ENCODE results near the gene MPST. TPM values are rescaled to one million over a fixed set of nuclear protein-coding genes. Genes with fewer than 3 reads are reported as not detected.
A peak's percentile ranks its signal among the peaks of the same experiment; 100 is the strongest.

MPST gene
- total and polyA plus RNA-seq, 3 donors from 2014 or later = 64.1 to 114 (median 99.6) TPM

- intact Hi-C loops (cut with DNase I; ENCODE audit: low total_unique reads) = no loop called here
- Histone ChIP-seq H3K9me3 (no peaks in the 10 kb centered on the region), H3K27ac (no peak overlapping the region), H3K4me3 (no peak overlapping the region), H3K27me3 (no peaks in the 10 kb centered on the region), H3K4me1 (peaks cover 18% of the 10 kb centered on the region), H3K36me3 (ENCODE audit: low read depth, missing control alignments) (no peaks in the 10 kb centered on the region)
- 85 to 88% methylated on average over 14 of the region's 14 CpGs for WGBS, 2 donors
- DNase-seq = peak; percentile 30
- TF ChIP-seq CTCF (IDR thresholded peaks at IDR 0.05) (no peak), POLR2A (IDR thresholded peaks at IDR 0.05) (no peak)
Observed at GRCh38 chr22:37016134-37016910, 3.2 kb upstream of the MPST start.

GRCh38 chr22:37017356-37017755 is 2.2 kb upstream of the MPST start:
- no peak for DNase-seq
- no peaks in the 10 kb centered on the region for H3K9me3 ChIP-seq
- 81 to 83% methylated on average over 7 to 10 of the region's 10 CpGs for WGBS, 2 donors
- H3K4me1 ChIP-seq = peaks cover 18% of the 10 kb centered on the region
- no peak overlapping the region for H3K27ac ChIP-seq
- H3K4me3 ChIP-seq = no peak overlapping the region
- intact Hi-C loops (cut with DNase I; ENCODE audit: low total_unique reads) = no loop called here
- H3K36me3 ChIP-seq (ENCODE audit: low read depth, missing control alignments) = no peaks in the 10 kb centered on the region
- TF ChIP-seq CTCF (IDR thresholded peaks at IDR 0.05) (no peak), POLR2A (IDR thresholded peaks at IDR 0.05) (no peak)
- no peaks in the 10 kb centered on the region for H3K27me3 ChIP-seq

GRCh38 chr22:37018086-37018814 is 1.3 kb upstream of the MPST start:
- peaks cover 18% of the 10 kb centered on the region for H3K4me1 ChIP-seq
- peak overlapping the region in 1 of 2 donors; percentile 88 for H3K27ac ChIP-seq

GRCh38 chr22:37018815-37019308 is 680 bp upstream of the MPST start:
- no peaks in the 10 kb centered on the region for H3K9me3 ChIP-seq
- H3K27ac ChIP-seq = peak overlapping the region in 1 of 2 donors; percentile 88
- H3K27me3 ChIP-seq = no peaks in the 10 kb centered on the region
- DNase-seq = peak; percentile 80
- TF ChIP-seq CTCF (IDR thresholded peaks at IDR 0.05) (no peak), POLR2A (IDR thresholded peaks at IDR 0.05) (no peak)
- H3K4me3 ChIP-seq = peak overlapping the region; percentile 71 to 84
- H3K36me3 ChIP-seq (ENCODE audit: low read depth, missing control alignments) = no peaks in the 10 kb centered on the region
- WGBS, 2 donors = 0 to 1% methylated on average over 8 to 35 of the region's 35 CpGs
- intact Hi-C loops (cut with DNase I; ENCODE audit: low total_unique reads) = no loop called here
- H3K4me1 ChIP-seq = peaks cover 18% of the 10 kb centered on the region

More at GRCh38 chr22:37018086-37018814, 1.3 kb upstream of the MPST start:
- DNase-seq = no peak
- intact Hi-C loops (cut with DNase I; ENCODE audit: low total_unique reads) = no loop called here
- H3K9me3 ChIP-seq = no peaks in the 10 kb centered on the region
- no peaks in the 10 kb centered on the region for H3K36me3 ChIP-seq (ENCODE audit: low read depth, missing control alignments)
- no peak for TF ChIP-seq POLR2A (IDR thresholded peaks at IDR 0.05)
- no peak for TF ChIP-seq CTCF (IDR thresholded peaks at IDR 0.05)
- WGBS, 2 donors = 41 to 55% methylated on average over 19 to 45 of the region's 45 CpGs
- H3K4me3 ChIP-seq = peak overlapping the region; percentile 71 to 84
- no peaks in the 10 kb centered on the region for H3K27me3 ChIP-seq
